Activated CD4-positive, alpha-beta T cell treated with anti-CD3 and anti-CD28 coated beads, Interleukin-2, amount 50 U/mL, for 16 hours (primary cell): ENCODE measurements around the gene PLOD1.

Experiments
- DNase-seq: peaks from one replicate; pipeline ENCODE4 v3.0.0-alpha.2; 2020

PLOD1 gene

GRCh38 chr1:12010746-12011570 lies 76.4 kb downstream of the PLOD1 start:
- DNase-seq: no peak

GRCh38 chr1:12011998-12012397 lies 77.5 kb downstream of the PLOD1 start:
- DNase-seq: no peak

GRCh38 chr1:12012560-12013316 lies 78.2 kb downstream of the PLOD1 start:
- DNase-seq: peak; percentile 58

GRCh38 chr1:12014141-12014991 lies 79.8 kb downstream of the PLOD1 start:
- peak; percentile 58 for DNase-seq

GRCh38 chr1:12015001-12015491 lies 80.5 kb downstream of the PLOD1 start:
- DNase-seq: no peak

GRCh38 chr1:12015499-12015898 lies 81.0 kb downstream of the PLOD1 start:
- DNase-seq: no peak

- DNase-seq: no peak
Measured at GRCh38 chr1:12016182-12016581, 81.7 kb downstream of the PLOD1 start.

- DNase-seq: no peak
Measured at GRCh38 chr1:12019858-12020509, 85.5 kb downstream of the PLOD1 start.

GRCh38 chr1:12021616-12022015 lies 87.1 kb downstream of the PLOD1 start:
- DNase-seq: no peak

GRCh38 chr1:12022036-12022435 lies 87.5 kb downstream of the PLOD1 start:
- no peak for DNase-seq
